Effector memory CD8-positive, alpha-beta T cell (primary cell): Measurements from ENCODE around the gene ABCC6.
"Not testable (repeated sequence)": the region's sequence is repeated elsewhere in the genome, so short reads cannot be mapped to it uniquely, and the experiment has no call there.

Source experiments
- ATAC-seq: fragments of 150-1000 bp; cut with Tn5 transposase; replicated peaks from 2 replicates; pipeline ENCODE4 v1.10.0; 2021; ENCODE audit warnings: mild to moderate bottlenecking, moderate library complexity
- DNase-seq, 3 experiments: peaks; one replicate each; pipeline ENCODE4 v3.0.0; 2021
- H3K27ac Mint-ChIP-seq, 2 donors: one replicate each; pipeline ENCODE4 v1.8.0; 2022; ENCODE audit warnings: mild to moderate bottlenecking in 2 of 2, mixed read lengths in 2 of 2, moderate library complexity in 2 of 2
- H3K27me3 Mint-ChIP-seq, 2 donors: one replicate each; pipeline ENCODE4 v1.8.0; 2022; ENCODE audit warnings: mixed read lengths in 2 of 2
- H3K36me3 Mint-ChIP-seq: one replicate; pipeline ENCODE4 v1.8.0; 2022; ENCODE audit warnings: mild to moderate bottlenecking, moderate library complexity, mixed read lengths; ENCODE audit not compliant: insufficient read depth
- H3K4me1 Mint-ChIP-seq, 2 donors: one replicate each; pipeline ENCODE4 v1.8.0; 2022; ENCODE audit warnings: low read depth in 2 of 2, mixed read lengths in 2 of 2
- H3K4me3 Mint-ChIP-seq, 2 donors: one replicate each; pipeline ENCODE4 v1.8.0; 2022; ENCODE audit warnings: mild to moderate bottlenecking in 2 of 2, mixed read lengths in 2 of 2, moderate library complexity in 2 of 2
- H3K9me3 Mint-ChIP-seq, 2 donors: one replicate each; pipeline ENCODE4 v1.8.0; 2022; ENCODE audit warnings: mixed read lengths in 2 of 2

Gene ABCC6

GRCh38 chr16:16207787-16208334, 15.4 kb downstream of the ABCC6 start:
- DNase-seq, ATAC-seq, H3K36me3 Mint-ChIP-seq, H3K4me3 Mint-ChIP-seq, H3K4me1 Mint-ChIP-seq, H3K27ac Mint-ChIP-seq, H3K9me3 Mint-ChIP-seq, H3K27me3 Mint-ChIP-seq: not testable (repeated sequence)

GRCh38 chr16:16207097-16207786, 16.1 kb downstream of the ABCC6 start:
- not testable (repeated sequence) for H3K27ac Mint-ChIP-seq, H3K4me1 Mint-ChIP-seq, H3K36me3 Mint-ChIP-seq, H3K27me3 Mint-ChIP-seq, DNase-seq, H3K9me3 Mint-ChIP-seq, H3K4me3 Mint-ChIP-seq, ATAC-seq

- not testable (repeated sequence) for H3K36me3 Mint-ChIP-seq, H3K9me3 Mint-ChIP-seq, H3K27me3 Mint-ChIP-seq, H3K27ac Mint-ChIP-seq, H3K4me3 Mint-ChIP-seq, ATAC-seq, DNase-seq, H3K4me1 Mint-ChIP-seq
These were observed 17.4 kb downstream of the ABCC6 start for GRCh38 chr16:16205864-16206263.

- ATAC-seq, DNase-seq, H3K36me3 Mint-ChIP-seq, H3K9me3 Mint-ChIP-seq, H3K4me1 Mint-ChIP-seq, H3K4me3 Mint-ChIP-seq, H3K27ac Mint-ChIP-seq, H3K27me3 Mint-ChIP-seq: not testable (repeated sequence)
These were observed 18.7 kb downstream of the ABCC6 start for GRCh38 chr16:16204552-16204951.

- not testable (repeated sequence) for H3K4me1 Mint-ChIP-seq, H3K4me3 Mint-ChIP-seq, H3K27me3 Mint-ChIP-seq, DNase-seq, ATAC-seq, H3K9me3 Mint-ChIP-seq, H3K27ac Mint-ChIP-seq, H3K36me3 Mint-ChIP-seq
These were observed 19.8 kb downstream of the ABCC6 start for GRCh38 chr16:16203494-16203893.

- not testable (repeated sequence) for H3K27me3 Mint-ChIP-seq, H3K4me1 Mint-ChIP-seq, H3K4me3 Mint-ChIP-seq, H3K36me3 Mint-ChIP-seq, H3K9me3 Mint-ChIP-seq, H3K27ac Mint-ChIP-seq
- peak; percentile 72 for ATAC-seq
- peak; percentile 17 to 38 (median 26) for DNase-seq
These were observed 20.7 kb downstream of the ABCC6 start for GRCh38 chr16:16202400-16203143.

GRCh38 chr16:16201880-16202279, 21.4 kb downstream of the ABCC6 start:
- H3K27ac Mint-ChIP-seq, H3K4me1 Mint-ChIP-seq, DNase-seq, H3K4me3 Mint-ChIP-seq, H3K36me3 Mint-ChIP-seq, ATAC-seq, H3K9me3 Mint-ChIP-seq: not testable (repeated sequence)
- peaks cover 6 to 12% of the 10 kb centered on the region in 2 donors for H3K27me3 Mint-ChIP-seq

GRCh38 chr16:16200391-16200790, 22.9 kb downstream of the ABCC6 start:
- not testable (repeated sequence) for ATAC-seq, H3K36me3 Mint-ChIP-seq, H3K27ac Mint-ChIP-seq, DNase-seq, H3K4me1 Mint-ChIP-seq, H3K4me3 Mint-ChIP-seq, H3K9me3 Mint-ChIP-seq
- peaks cover 11 to 20% of the 10 kb centered on the region in 2 donors for H3K27me3 Mint-ChIP-seq

- not testable (repeated sequence) for H3K27ac Mint-ChIP-seq, H3K4me1 Mint-ChIP-seq, H3K36me3 Mint-ChIP-seq, H3K4me3 Mint-ChIP-seq, ATAC-seq, H3K9me3 Mint-ChIP-seq, DNase-seq
- H3K27me3 Mint-ChIP-seq: peaks cover 12 to 23% of the 10 kb centered on the region in 2 donors
These were observed 23.9 kb downstream of the ABCC6 start for GRCh38 chr16:16199428-16199827.

- peaks cover 12 to 34% of the 10 kb centered on the region in 2 donors for H3K27me3 Mint-ChIP-seq
- H3K4me3 Mint-ChIP-seq: no peak overlapping the region
- H3K9me3 Mint-ChIP-seq: no peaks in the 10 kb centered on the region
- peaks cover 0 to 6% of the 10 kb centered on the region in 2 donors for H3K4me1 Mint-ChIP-seq
- H3K36me3 Mint-ChIP-seq: peaks cover 3% of the 10 kb centered on the region
- no peak for ATAC-seq
- no peak for DNase-seq
- peak overlapping the region in 1 of 2 donors; percentile 55 for H3K27ac Mint-ChIP-seq
These were observed 25.3 kb downstream of the ABCC6 start for GRCh38 chr16:16197966-16198365.

GRCh38 chr16:16197331-16197730, 26.0 kb downstream of the ABCC6 start:
- no peak for ATAC-seq
- peaks cover 3% of the 10 kb centered on the region for H3K36me3 Mint-ChIP-seq
- H3K4me3 Mint-ChIP-seq: no peak overlapping the region
- peak overlapping the region in 1 of 2 donors; percentile 14 for H3K27ac Mint-ChIP-seq
- DNase-seq: no peak
- H3K4me1 Mint-ChIP-seq: peaks cover 0 to 6% of the 10 kb centered on the region in 2 donors
- H3K9me3 Mint-ChIP-seq: no peaks in the 10 kb centered on the region
- peaks cover 18 to 40% of the 10 kb centered on the region in 2 donors for H3K27me3 Mint-ChIP-seq

- Mint-ChIP-seq H3K27ac (no peak overlapping the region), H3K36me3 (peaks cover 3% of the 10 kb centered on the region), H3K4me1 (peaks cover 0 to 6% of the 10 kb centered on the region in 2 donors), H3K9me3 (no peaks in the 10 kb centered on the region), H3K4me3 (no peak overlapping the region), H3K27me3 (peaks cover 28 to 53% of the 10 kb centered on the region in 2 donors)
- no peak for DNase-seq
- ATAC-seq: no peak
These were observed 27.2 kb downstream of the ABCC6 start for GRCh38 chr16:16196099-16196498.

- Mint-ChIP-seq H3K9me3 (no peaks in the 10 kb centered on the region), H3K36me3 (peaks cover 3% of the 10 kb centered on the region), H3K4me3 (no peak overlapping the region), H3K4me1 (no peaks in the 10 kb centered on the region), H3K27me3 (peaks cover 31 to 64% of the 10 kb centered on the region in 2 donors), H3K27ac (no peak overlapping the region)
- no peak for DNase-seq
- no peak for ATAC-seq
These were observed 31.7 kb downstream of the ABCC6 start for GRCh38 chr16:16191493-16192167.
